ENCODE measurements around the gene SESN2. TPM values are rescaled to one million over a fixed set of nuclear protein-coding genes. Genes with fewer than 3 reads are reported as not detected.
A peak's percentile ranks its signal among the peaks of the same experiment; 100 is the strongest.

The SESN2 gene
- total and polyA plus RNA-seq, 5 donors from 2014 or later, result 5.0 to 13.9 (median 8.1) TPM

DNA sequence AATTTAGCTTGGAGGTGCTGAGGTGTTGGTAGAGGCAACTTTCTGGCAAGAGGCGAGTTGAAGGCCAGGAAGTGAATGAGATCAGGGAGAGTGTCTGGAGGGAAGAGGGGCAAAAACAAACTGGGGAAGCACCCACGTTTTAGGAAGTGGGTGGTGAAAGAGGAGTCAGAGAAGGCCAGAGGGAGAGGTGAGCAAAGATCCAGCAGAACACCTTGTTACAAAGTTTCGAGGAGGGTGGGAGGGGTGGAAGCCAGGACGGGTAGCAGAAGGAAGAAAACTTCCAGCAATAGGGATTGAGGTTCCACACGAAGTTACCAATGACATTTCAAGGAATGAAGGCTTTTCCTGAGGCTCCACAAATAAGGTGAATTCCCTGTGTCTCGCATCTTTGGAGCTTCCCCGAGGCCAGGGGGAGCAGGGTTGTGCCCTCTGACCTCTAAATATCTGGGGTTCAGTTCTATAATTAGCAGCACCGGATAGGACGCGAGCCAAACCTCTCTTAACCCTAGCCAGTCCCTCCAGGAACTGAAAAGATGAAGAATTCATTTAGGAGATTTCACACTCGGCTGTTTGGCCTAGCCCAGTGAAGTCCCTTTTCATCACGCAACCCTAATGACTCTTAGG lies 578 bp upstream of the SESN2 start:
- DNase-seq (no peak), ATAC-seq (ENCODE audit: low read depth in 2 of 2) (no peak)
- peak overlapping the region; percentile 61 for H3K4me3 ChIP-seq (ENCODE audit: low read depth, low read length)
- H3K9me3 Mint-ChIP-seq, result no peaks in the 10 kb centered on the region
- peak overlapping the region; percentile 83 to 92 (median 87) for H3K4me3 Mint-ChIP-seq
- no peaks in the 10 kb centered on the region for H3K9me3 ChIP-seq (ENCODE audit: control insufficient read depth in 2 of 2, low read length in 2 of 2)
- peaks cover 3% of the 10 kb centered on the region for H3K36me3 Mint-ChIP-seq
- H3K27ac ChIP-seq (ENCODE audit: insufficient read depth, low read length, poor library complexity, severe bottlenecking), result peak overlapping the region; percentile 21
- H3K4me1 ChIP-seq (ENCODE audit: control insufficient read depth, insufficient read depth, low read length, poor library complexity, severe bottlenecking), result peaks cover 44% of the 10 kb centered on the region
- no peaks in the 10 kb centered on the region for H3K27me3 ChIP-seq (ENCODE audit: control insufficient read depth, insufficient read depth, low read length)
- H3K36me3 ChIP-seq (ENCODE audit: control insufficient read depth, insufficient read depth, low read length), result no peaks in the 10 kb centered on the region
- H3K27ac Mint-ChIP-seq, result peak overlapping the region; percentile 17 to 77 (median 65)
- H3K4me1 Mint-ChIP-seq, result peaks cover 13 to 48% (median 35%) of the 10 kb centered on the region in 4 donors
- peaks cover 8% of the 10 kb centered on the region for H3K27me3 Mint-ChIP-seq

- H3K27me3 Mint-ChIP-seq, result peaks cover 8% of the 10 kb centered on the region
- Histone ChIP-seq H3K36me3 (ENCODE audit: control insufficient read depth, insufficient read depth, low read length) (no peaks in the 10 kb centered on the region), H3K4me3 (ENCODE audit: low read depth, low read length) (peak overlapping the region; percentile 48), H3K9me3 (ENCODE audit: control insufficient read depth in 2 of 2, low read length in 2 of 2) (no peaks in the 10 kb centered on the region), H3K27me3 (ENCODE audit: control insufficient read depth, insufficient read depth, low read length) (no peaks in the 10 kb centered on the region), H3K4me1 (ENCODE audit: control insufficient read depth, insufficient read depth, low read length, poor library complexity, severe bottlenecking) (peaks cover 44% of the 10 kb centered on the region), H3K27ac (ENCODE audit: insufficient read depth, low read length, poor library complexity, severe bottlenecking) (peak overlapping the region; percentile 61)
- DNase-seq, result peak in 1 of 3 donors; percentile 24
- H3K27ac Mint-ChIP-seq, result peak overlapping the region in 1 of 3 donors; percentile 35
- no peaks in the 10 kb centered on the region for H3K9me3 Mint-ChIP-seq
- H3K4me1 Mint-ChIP-seq, result peaks cover 13 to 48% (median 34%) of the 10 kb centered on the region in 4 donors
- H3K36me3 Mint-ChIP-seq, result peaks cover 3% of the 10 kb centered on the region
- no peak for ATAC-seq (ENCODE audit: low read depth in 2 of 2)
- H3K4me3 Mint-ChIP-seq, result peak overlapping the region; percentile 83 to 89 (median 85)
Observed at GRCh38 chr1:28259934-28260802, 850 bp downstream of the SESN2 start.

GRCh38 chr1:28260803-28261174 lies 1.5 kb downstream of the SESN2 start:
- no peaks in the 10 kb centered on the region for H3K9me3 ChIP-seq (ENCODE audit: control insufficient read depth in 2 of 2, low read length in 2 of 2)
- Mint-ChIP-seq H3K4me1 (peaks cover 13 to 42% (median 33%) of the 10 kb centered on the region in 4 donors), H3K9me3 (no peaks in the 10 kb centered on the region), H3K27ac (peak overlapping the region in 1 of 3 donors; percentile 35), H3K36me3 (peaks cover 3% of the 10 kb centered on the region), H3K27me3 (peaks cover 8% of the 10 kb centered on the region), H3K4me3 (peak overlapping the region; percentile 79 to 85 (median 84))
- H3K27ac ChIP-seq (ENCODE audit: insufficient read depth, low read length, poor library complexity, severe bottlenecking), result no peak overlapping the region
- H3K4me1 ChIP-seq (ENCODE audit: control insufficient read depth, insufficient read depth, low read length, poor library complexity, severe bottlenecking), result peaks cover 40% of the 10 kb centered on the region
- H3K27me3 ChIP-seq (ENCODE audit: control insufficient read depth, insufficient read depth, low read length), result no peaks in the 10 kb centered on the region
- no peaks in the 10 kb centered on the region for H3K36me3 ChIP-seq (ENCODE audit: control insufficient read depth, insufficient read depth, low read length)
- no peak for ATAC-seq (ENCODE audit: low read depth in 2 of 2)
- no peak for DNase-seq
- H3K4me3 ChIP-seq (ENCODE audit: low read depth, low read length), result peak overlapping the region; percentile 48

DNA sequence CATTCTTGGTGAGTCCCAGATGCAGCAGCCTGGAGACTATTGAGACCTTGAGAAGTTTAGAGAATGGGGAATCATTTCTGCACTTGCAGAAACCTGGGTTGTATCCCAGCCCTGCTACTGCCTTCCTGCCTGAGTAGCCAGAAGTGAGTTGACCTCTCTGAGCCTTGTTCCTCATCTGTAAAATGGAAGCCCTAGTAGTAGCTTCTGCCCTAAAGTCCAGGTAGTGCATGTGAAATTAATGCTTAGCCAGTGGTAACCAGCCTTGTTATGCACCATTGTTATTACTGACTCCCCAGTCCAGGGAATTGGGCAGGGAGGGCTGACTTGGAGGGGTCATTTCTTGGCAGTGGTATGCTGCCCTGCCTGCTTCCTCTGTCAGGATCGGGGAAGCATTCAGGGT lies 5.6 kb downstream of the SESN2 start:
- ATAC-seq (ENCODE audit: low read depth in 2 of 2), result no peak
- no peak overlapping the region for H3K27ac ChIP-seq (ENCODE audit: insufficient read depth, low read length, poor library complexity, severe bottlenecking)
- no peaks in the 10 kb centered on the region for H3K9me3 ChIP-seq (ENCODE audit: control insufficient read depth in 2 of 2, low read length in 2 of 2)

GRCh38 chr1:28265577-28265976 lies 6.3 kb downstream of the SESN2 start:
- Mint-ChIP-seq H3K27me3 (peaks cover 3% of the 10 kb centered on the region), H3K27ac (no peak overlapping the region), H3K4me1 (peaks cover 8 to 22% (median 18%) of the 10 kb centered on the region in 4 donors), H3K9me3 (no peaks in the 10 kb centered on the region), H3K36me3 (peaks cover 3% of the 10 kb centered on the region), H3K4me3 (no peak overlapping the region)
- Histone ChIP-seq H3K9me3 (ENCODE audit: control insufficient read depth in 2 of 2, low read length in 2 of 2) (no peaks in the 10 kb centered on the region), H3K27ac (ENCODE audit: insufficient read depth, low read length, poor library complexity, severe bottlenecking) (no peak overlapping the region), H3K27me3 (ENCODE audit: control insufficient read depth, insufficient read depth, low read length) (no peaks in the 10 kb centered on the region), H3K4me1 (ENCODE audit: control insufficient read depth, insufficient read depth, low read length, poor library complexity, severe bottlenecking) (peaks cover 4% of the 10 kb centered on the region), H3K4me3 (ENCODE audit: low read depth, low read length) (no peak overlapping the region), H3K36me3 (ENCODE audit: control insufficient read depth, insufficient read depth, low read length) (no peaks in the 10 kb centered on the region)
- ATAC-seq (ENCODE audit: low read depth in 2 of 2) (no peak), DNase-seq (no peak)

More for the DNA sequence above, 5.6 kb downstream of the SESN2 start:
- peaks cover 3% of the 10 kb centered on the region for H3K36me3 Mint-ChIP-seq
- no peak for DNase-seq
- Histone ChIP-seq H3K27me3 (ENCODE audit: control insufficient read depth, insufficient read depth, low read length) (no peaks in the 10 kb centered on the region), H3K4me3 (ENCODE audit: low read depth, low read length) (no peak overlapping the region), H3K4me1 (ENCODE audit: control insufficient read depth, insufficient read depth, low read length, poor library complexity, severe bottlenecking) (peaks cover 10% of the 10 kb centered on the region), H3K36me3 (ENCODE audit: control insufficient read depth, insufficient read depth, low read length) (no peaks in the 10 kb centered on the region)
- peaks cover 8 to 23% (median 18%) of the 10 kb centered on the region in 4 donors for H3K4me1 Mint-ChIP-seq
- no peak overlapping the region for H3K4me3 Mint-ChIP-seq
- no peak overlapping the region for H3K27ac Mint-ChIP-seq
- H3K27me3 Mint-ChIP-seq, result peaks cover 4% of the 10 kb centered on the region
- no peaks in the 10 kb centered on the region for H3K9me3 Mint-ChIP-seq

DNA sequence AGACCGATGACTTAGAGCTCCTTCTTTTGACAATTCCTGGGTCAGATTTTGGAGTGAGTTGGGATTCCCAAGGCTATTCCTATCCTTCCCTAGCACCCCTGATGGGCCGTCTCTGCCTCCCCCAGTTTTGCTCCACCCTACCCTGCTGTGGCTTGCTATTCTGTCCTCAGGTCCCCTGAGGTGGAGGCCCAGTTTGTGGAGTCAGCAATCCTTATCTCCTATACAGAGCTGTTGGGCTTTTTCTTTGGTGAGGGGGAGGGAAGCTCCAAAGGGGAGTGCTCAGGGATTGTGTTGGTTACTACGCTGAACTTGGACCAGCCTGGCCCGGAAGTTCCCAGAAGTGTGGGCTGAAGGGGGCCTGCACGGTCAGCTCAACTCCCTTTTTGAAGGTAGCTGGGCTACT lies 7.6 kb downstream of the SESN2 start:
- no peaks in the 10 kb centered on the region for H3K36me3 ChIP-seq (ENCODE audit: control insufficient read depth, insufficient read depth, low read length)
- H3K4me3 ChIP-seq (ENCODE audit: low read depth, low read length), result no peak overlapping the region
- H3K27me3 Mint-ChIP-seq, result no peaks in the 10 kb centered on the region
- peaks cover 0 to 13% (median 9%) of the 10 kb centered on the region in 4 donors for H3K4me1 Mint-ChIP-seq
- H3K9me3 ChIP-seq (ENCODE audit: control insufficient read depth in 2 of 2, low read length in 2 of 2), result no peaks in the 10 kb centered on the region
- ATAC-seq (ENCODE audit: low read depth in 2 of 2), result no peak
- no peaks in the 10 kb centered on the region for H3K9me3 Mint-ChIP-seq
- no peak overlapping the region for H3K27ac ChIP-seq (ENCODE audit: insufficient read depth, low read length, poor library complexity, severe bottlenecking)
- H3K4me1 ChIP-seq (ENCODE audit: control insufficient read depth, insufficient read depth, low read length, poor library complexity, severe bottlenecking), result no peaks in the 10 kb centered on the region
- no peaks in the 10 kb centered on the region for H3K27me3 ChIP-seq (ENCODE audit: control insufficient read depth, insufficient read depth, low read length)
- DNase-seq, result no peak
- peaks cover 3% of the 10 kb centered on the region for H3K36me3 Mint-ChIP-seq
- H3K27ac Mint-ChIP-seq, result no peak overlapping the region
- no peak overlapping the region for H3K4me3 Mint-ChIP-seq

DNA sequence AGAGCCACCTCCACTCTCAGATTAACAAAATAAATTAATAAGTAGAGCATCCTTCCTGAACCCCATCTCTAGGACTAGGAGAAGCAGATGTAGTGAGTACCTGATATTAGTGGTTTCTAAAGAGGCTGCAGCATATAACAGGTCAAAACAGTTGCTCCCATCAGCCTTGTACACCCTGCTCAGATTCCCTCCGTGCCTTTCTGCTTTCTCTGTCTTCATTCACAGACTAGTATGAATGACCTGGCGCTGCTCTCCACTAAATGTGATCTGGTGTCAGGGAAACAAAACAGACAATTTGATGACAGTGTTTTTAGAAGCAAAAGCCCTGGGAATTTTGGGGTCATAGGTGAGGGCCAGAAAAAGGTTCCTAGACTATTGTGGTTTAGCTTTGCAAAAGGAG lies 8.3 kb downstream of the SESN2 start:
- Histone ChIP-seq H3K4me1 (ENCODE audit: control insufficient read depth, insufficient read depth, low read length, poor library complexity, severe bottlenecking) (no peaks in the 10 kb centered on the region), H3K4me3 (ENCODE audit: low read depth, low read length) (no peak overlapping the region), H3K27ac (ENCODE audit: insufficient read depth, low read length, poor library complexity, severe bottlenecking) (no peak overlapping the region), H3K27me3 (ENCODE audit: control insufficient read depth, insufficient read depth, low read length) (no peaks in the 10 kb centered on the region), H3K36me3 (ENCODE audit: control insufficient read depth, insufficient read depth, low read length) (peaks cover 6% of the 10 kb centered on the region), H3K9me3 (ENCODE audit: control insufficient read depth in 2 of 2, low read length in 2 of 2) (no peaks in the 10 kb centered on the region)
- ATAC-seq (ENCODE audit: low read depth in 2 of 2) (no peak), DNase-seq (no peak)
- H3K9me3 Mint-ChIP-seq, result no peaks in the 10 kb centered on the region
- H3K27ac Mint-ChIP-seq, result no peak overlapping the region
- H3K4me3 Mint-ChIP-seq, result no peak overlapping the region
- H3K4me1 Mint-ChIP-seq, result peaks cover 0 to 13% (median 9%) of the 10 kb centered on the region in 4 donors
- H3K36me3 Mint-ChIP-seq, result peaks cover 4% of the 10 kb centered on the region
- no peaks in the 10 kb centered on the region for H3K27me3 Mint-ChIP-seq
